Psoas muscle (tissue), 8 donors: ENCODE results near the gene PRDX3. TPM values are rescaled to one million over a fixed set of nuclear protein-coding genes. Genes with fewer than 3 reads are reported as not detected.
A peak's percentile ranks its signal among the peaks of the same experiment; 100 is the strongest.
"Not testable (repeated sequence)": the region's sequence is repeated elsewhere in the genome, so short reads cannot be mapped to it uniquely, and the experiment has no call there.

Experiments used
- ATAC-seq, 4 donors: fragments of 200-7000 bp; cut with Tn5 transposase; one replicate each; pipeline ENCODE4 v1.9.1; 2020; ENCODE audit warnings: moderate library complexity in 3 of 4, mild to moderate bottlenecking in 2 of 4
- DNase-seq, 2 donors: peaks; one replicate each; pipeline ENCODE4 v3.0.0-alpha.2; 2020
- H3K27ac ChIP-seq: fragments of 200-600 bp; one replicate; pipeline ENCODE4 v1.8.0; 2022
- H3K27me3 ChIP-seq, 3 donors: fragments of 200-600 bp in 1 of 3; one replicate each; pipeline versions ENCODE4 v1.6.1 to v1.8.0; 2013 to 2022; ENCODE audit warnings: low read length in 2 of 3, mild to moderate bottlenecking in 2 of 3, moderate library complexity in 1 of 3; ENCODE audit not compliant: insufficient read depth in 3 of 3
- H3K36me3 ChIP-seq, 2 donors: fragments of 200-600 bp in 1 of 2; one replicate each; pipeline versions ENCODE4 v1.6.1 to v1.8.0; 2013 to 2022; ENCODE audit warnings: low read depth in 1 of 2, mild to moderate bottlenecking in 1 of 2, moderate library complexity in 1 of 2; ENCODE audit not compliant: insufficient read depth in 1 of 2
- H3K4me1 ChIP-seq: fragments of 200-600 bp; one replicate; pipeline ENCODE4 v1.8.0; 2022
- H3K4me3 ChIP-seq: fragments of 200-600 bp; one replicate; pipeline ENCODE4 v1.8.0; 2022; ENCODE audit warnings: mild to moderate bottlenecking
- H3K9me3 ChIP-seq: fragments of 200-600 bp; one replicate; pipeline ENCODE4 v1.8.0; 2022
- CTCF ChIP-seq: fragments of 200-600 bp; IDR thresholded peaks from one replicate; pipeline ENCODE4 v1.8.0; 2022; ENCODE audit warnings: antibody characterized with exemption
- WGBS, 3 donors: extraction: QIAGEN DNeasy Blood & Tissue Kit; methylation state at CpG; one replicate each; pipeline versions ENCODE4 v1.1.6 to v1.1.7; 2013; 5-methylcytosine and 5-hydroxymethylcytosine counted together
- intact Hi-C, 2 donors: fragments of 100-400 bp; cut with DNase I; formaldehyde crosslinking; loops; one replicate each; pipeline versions ENCODE4 v1.11.0 to v1.14.2; 2022
- polyA plus RNA-seq, 3 donors: library from polyadenylated mRNA; stranded (reverse); fragments of 200-250 nt; gene quantifications; one replicate each; pipeline ENCODE4 v1.2.3, GENCODE V29; 2013
- total RNA-seq, 4 donors: library from RNA; stranded (reverse); fragmentation: NEBNext Ultra II Directional in 2 of 4; extraction: Animal tissue kit (Norgen Biotek cat#: 25700) in 2 of 4; gene quantifications; one replicate each; pipeline versions ENCODE4 v1.2.1 to v1.2.4, GENCODE V29; 2021 to 2023
- donor health status: healthy with polysubstance abuse.
- donor health status: DM: no; HTN: no; CAD: no; lungs with moderate emphysema.
- donor health status: Bipolar disorder and iron deficiency.
- donor health status: healthy.
- donor health status: DM: yes; HTN: yes; CAD: no.
- donor health status: DM: no; HTN: no; CAD: no.
- donor health status: DM: no; HTN: no; CAD: no.
- donor health status: DM: yes; HTN: yes; CAD: no.

The PRDX3 gene
- total and polyA plus RNA-seq, 7 donors, result 182 to 331 (median 201) TPM

- no peak overlapping the region for H3K27ac ChIP-seq
- no peak for DNase-seq
- H3K36me3 ChIP-seq, result peaks cover 22 to 100% of the 10 kb centered on the region in 2 donors
- no peak overlapping the region for H3K4me3 ChIP-seq
- no peaks in the 10 kb centered on the region for H3K27me3 ChIP-seq
- intact Hi-C loops, result no loop called here
- peak in 1 of 4 donors; percentile 15 for ATAC-seq
- WGBS, 3 donors, result 93 to 95% (median 95%) methylated on average over 12 of the region's 12 CpGs
- no peak for TF ChIP-seq CTCF
- H3K9me3 ChIP-seq, result no peaks in the 10 kb centered on the region
- no peaks in the 10 kb centered on the region for H3K4me1 ChIP-seq
Measured at GRCh38 chr10:119153661-119154060, 25.0 kb downstream of the PRDX3 start.

GRCh38 chr10:119153041-119153440 lies 25.6 kb downstream of the PRDX3 start:
- Histone ChIP-seq H3K4me3 (no peak overlapping the region), H3K9me3 (no peaks in the 10 kb centered on the region), H3K27me3 (no peaks in the 10 kb centered on the region), H3K4me1 (no peaks in the 10 kb centered on the region), H3K36me3 (peaks cover 22 to 100% of the 10 kb centered on the region in 2 donors), H3K27ac (no peak overlapping the region)
- peak; percentile 36 to 83 (median 70) for ATAC-seq
- TF ChIP-seq CTCF, result no peak
- 57 to 67% (median 60%) methylated on average over 5 of the region's 5 CpGs for WGBS, 3 donors
- intact Hi-C loops, result no loop called here
- DNase-seq, result no peak

- DNase-seq, H3K4me3 ChIP-seq, H3K4me1 ChIP-seq, intact Hi-C loops, ATAC-seq, H3K27ac ChIP-seq, H3K9me3 ChIP-seq, H3K27me3 ChIP-seq: not testable (repeated sequence)
- 95 to 98% (median 95%) methylated on average over 6 of the region's 6 CpGs for WGBS, 3 donors
- peaks cover 22 to 100% of the 10 kb centered on the region in 2 donors for H3K36me3 ChIP-seq
Measured at GRCh38 chr10:119151601-119152000, 27.0 kb downstream of the PRDX3 start.

GRCh38 chr10:119149729-119150128 lies 28.9 kb downstream of the PRDX3 start:
- H3K4me3 ChIP-seq, result no peak overlapping the region
- WGBS, 3 donors, result 84 to 86% (median 85%) methylated on average over 13 of the region's 13 CpGs
- no peaks in the 10 kb centered on the region for H3K9me3 ChIP-seq
- DNase-seq (no peak), ATAC-seq (no peak)
- TF ChIP-seq CTCF, result no peak
- peaks cover 6% of the 10 kb centered on the region for H3K4me1 ChIP-seq
- no peaks in the 10 kb centered on the region for H3K27me3 ChIP-seq
- peaks cover 17 to 98% of the 10 kb centered on the region in 2 donors for H3K36me3 ChIP-seq
- intact Hi-C loops, result no loop called here
- no peak overlapping the region for H3K27ac ChIP-seq

GRCh38 chr10:119149157-119149556 lies 29.5 kb downstream of the PRDX3 start:
- intact Hi-C loops, result no loop called here
- Histone ChIP-seq H3K4me3 (no peak overlapping the region), H3K9me3 (no peaks in the 10 kb centered on the region), H3K4me1 (peaks cover 6% of the 10 kb centered on the region), H3K27ac (no peak overlapping the region), H3K36me3 (peaks cover 14 to 93% of the 10 kb centered on the region in 2 donors), H3K27me3 (no peaks in the 10 kb centered on the region)
- 90 to 96% (median 94%) methylated on average over 8 of the region's 8 CpGs for WGBS, 3 donors
- no peak for TF ChIP-seq CTCF
- ATAC-seq (no peak), DNase-seq (no peak)
